Osteocyte (in vitro differentiated cells): ENCODE measurements around the gene CDKL5. TPM values are rescaled to one million over a fixed set of nuclear protein-coding genes. Genes with fewer than 3 reads are reported as not detected.

Experiments
- DNase-seq: peaks from one replicate; pipeline ENCODE4 v3.0.0; 2021; ENCODE audit warnings: mixed read lengths; ENCODE audit not compliant: unreplicated experiment; ENCODE audit errors: extremely low spot score
- H3K27ac Mint-ChIP-seq: one replicate; pipeline ENCODE4 v1.8.0; 2021; ENCODE audit warnings: mild to moderate bottlenecking, mixed read lengths; ENCODE audit not compliant: unreplicated experiment
- H3K27me3 Mint-ChIP-seq: one replicate; pipeline ENCODE4 v1.8.0; 2021; ENCODE audit warnings: mixed read lengths; ENCODE audit not compliant: unreplicated experiment
- H3K36me3 Mint-ChIP-seq: one replicate; pipeline ENCODE4 v1.8.0; 2021; ENCODE audit warnings: mixed read lengths; ENCODE audit not compliant: unreplicated experiment
- H3K4me1 Mint-ChIP-seq: one replicate; pipeline ENCODE4 v1.8.0; 2021; ENCODE audit warnings: mixed read lengths; ENCODE audit not compliant: unreplicated experiment
- H3K4me3 Mint-ChIP-seq: one replicate; pipeline ENCODE4 v1.8.0; 2021; ENCODE audit warnings: mild to moderate bottlenecking, moderate library complexity, mixed read lengths; ENCODE audit not compliant: unreplicated experiment
- H3K9me3 Mint-ChIP-seq: one replicate; pipeline ENCODE4 v1.8.0; 2021; ENCODE audit warnings: mixed read lengths; ENCODE audit not compliant: unreplicated experiment
- CTCF ChIP-seq: fragments of 200-600 bp; sonication (generic); IDR thresholded peaks from 2 replicates; pipeline ENCODE4 v1.5.0; 2021; ENCODE audit warnings: antibody characterized with exemption, mild to moderate bottlenecking, moderate library complexity
- total RNA-seq: library from RNA; stranded (reverse); gene quantifications from 2 replicates; pipeline ENCODE4 v1.2.1, GENCODE V29; 2021

Gene CDKL5
- total RNA-seq, 1 donor from 2014 or later: 10.9 TPM

DNA sequence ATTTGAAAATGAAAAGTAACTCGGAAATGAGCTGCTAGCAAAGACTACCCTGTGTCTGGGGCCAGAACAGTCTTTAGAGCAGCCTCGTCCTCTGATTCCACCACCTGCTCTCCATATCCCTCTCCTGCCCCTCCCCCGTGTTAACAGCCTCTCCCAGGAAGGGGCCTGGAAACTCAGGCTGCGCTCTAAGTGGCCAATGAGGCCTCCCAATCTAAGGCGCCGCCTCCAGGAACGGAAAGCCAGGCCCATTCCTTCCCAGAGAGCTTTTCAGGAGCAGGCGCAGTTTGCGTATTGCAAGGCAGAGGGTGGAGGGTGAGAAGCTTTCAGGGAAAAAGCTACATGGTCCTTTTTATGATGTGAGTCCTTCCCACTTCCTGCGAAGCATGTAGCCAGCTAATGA lies 215.3 kb downstream of the CDKL5 start:
- Mint-ChIP-seq H3K27me3 (no peaks in the 10 kb centered on the region), H3K27ac (no peak overlapping the region)

GRCh38 chrX:18643243-18643642 lies 217.8 kb downstream of the CDKL5 start:
- H3K27me3 Mint-ChIP-seq: no peaks in the 10 kb centered on the region
- TF ChIP-seq CTCF: no peak
- no peak overlapping the region for H3K4me3 Mint-ChIP-seq
- H3K4me1 Mint-ChIP-seq: no peaks in the 10 kb centered on the region
- no peak for DNase-seq
- no peak overlapping the region for H3K27ac Mint-ChIP-seq
- no peaks in the 10 kb centered on the region for H3K36me3 Mint-ChIP-seq
- peaks cover 13% of the 10 kb centered on the region for H3K9me3 Mint-ChIP-seq

More for the DNA sequence above, 215.3 kb downstream of the CDKL5 start:
- DNase-seq: no peak
- peaks cover 12% of the 10 kb centered on the region for H3K9me3 Mint-ChIP-seq
- no peaks in the 10 kb centered on the region for H3K36me3 Mint-ChIP-seq
- H3K4me3 Mint-ChIP-seq: no peak overlapping the region
- TF ChIP-seq CTCF: no peak
- H3K4me1 Mint-ChIP-seq: no peaks in the 10 kb centered on the region

DNA sequence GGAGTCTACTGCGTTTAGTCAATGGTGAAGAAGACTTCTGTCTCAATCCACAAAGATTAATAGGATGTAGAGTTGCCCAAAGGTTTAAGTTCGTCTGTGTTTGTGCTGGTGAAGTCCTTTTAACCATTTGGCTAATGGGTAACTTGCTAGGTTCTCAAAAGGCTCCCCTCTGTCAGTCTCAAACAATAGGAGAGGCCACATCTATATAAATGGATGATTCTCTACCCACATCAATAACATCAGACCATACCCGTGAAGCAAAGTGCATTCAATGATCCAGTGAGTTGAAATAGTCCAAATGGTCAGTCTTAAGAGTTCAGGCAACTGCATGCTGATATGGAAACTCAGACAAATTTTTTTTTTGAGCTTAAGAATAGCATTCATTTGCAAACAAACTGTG lies 218.4 kb downstream of the CDKL5 start:
- no peak overlapping the region for H3K4me3 Mint-ChIP-seq
- H3K36me3 Mint-ChIP-seq: no peaks in the 10 kb centered on the region
- no peak for TF ChIP-seq CTCF
- H3K9me3 Mint-ChIP-seq: peaks cover 13% of the 10 kb centered on the region
- no peak overlapping the region for H3K27ac Mint-ChIP-seq
- H3K27me3 Mint-ChIP-seq: no peaks in the 10 kb centered on the region
- H3K4me1 Mint-ChIP-seq: peaks cover under 1% of the 10 kb centered on the region
- DNase-seq: no peak

DNA sequence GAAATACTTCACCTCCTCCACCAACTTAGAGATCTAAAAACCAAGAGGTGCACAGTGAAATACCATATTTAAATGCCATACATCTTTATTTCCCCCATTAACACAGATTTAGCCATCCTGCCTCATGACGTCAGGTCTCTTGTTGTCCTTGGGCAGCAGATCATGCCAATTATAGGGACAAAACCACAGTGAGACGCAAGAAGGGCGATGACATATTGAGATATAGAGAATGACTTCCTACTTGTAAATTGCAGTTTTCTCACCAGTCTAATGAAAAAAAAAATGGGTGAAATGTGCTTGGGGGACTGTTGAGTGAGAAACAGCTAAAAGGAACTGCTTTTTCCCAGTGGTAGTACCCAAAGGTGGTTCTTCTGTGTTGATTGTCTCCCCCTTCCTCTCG lies 222.2 kb downstream of the CDKL5 start:
- no peak overlapping the region for H3K27ac Mint-ChIP-seq
- H3K4me1 Mint-ChIP-seq: peaks cover 13% of the 10 kb centered on the region
- H3K36me3 Mint-ChIP-seq: no peaks in the 10 kb centered on the region
- no peaks in the 10 kb centered on the region for H3K27me3 Mint-ChIP-seq
- DNase-seq: no peak
- TF ChIP-seq CTCF: no peak
- no peak overlapping the region for H3K4me3 Mint-ChIP-seq
- H3K9me3 Mint-ChIP-seq: peaks cover 8% of the 10 kb centered on the region

GRCh38 chrX:18649498-18649951 lies 224.1 kb downstream of the CDKL5 start:
- Mint-ChIP-seq H3K9me3 (peaks cover 8% of the 10 kb centered on the region), H3K27ac (no peak overlapping the region), H3K27me3 (no peaks in the 10 kb centered on the region), H3K4me3 (no peak overlapping the region), H3K4me1 (peaks cover 13% of the 10 kb centered on the region), H3K36me3 (no peaks in the 10 kb centered on the region)
- TF ChIP-seq CTCF: no peak
- DNase-seq: no peak
